Hematopoietic multipotent progenitor cell treated with erythropoietin and hydrocortisone succinate and interleukin-3 and kit ligand, for 17 days (in vitro differentiated cells): ENCODE data around the gene DNASE1L1.
A peak's percentile ranks its signal among the peaks of the same experiment; 100 is the strongest.

Experiments used
- DNase-seq: peaks from one replicate; pipeline ENCODE4 v3.0.0-alpha.2; 2015; ENCODE audit warnings: low spot score

The DNASE1L1 gene, protein sequence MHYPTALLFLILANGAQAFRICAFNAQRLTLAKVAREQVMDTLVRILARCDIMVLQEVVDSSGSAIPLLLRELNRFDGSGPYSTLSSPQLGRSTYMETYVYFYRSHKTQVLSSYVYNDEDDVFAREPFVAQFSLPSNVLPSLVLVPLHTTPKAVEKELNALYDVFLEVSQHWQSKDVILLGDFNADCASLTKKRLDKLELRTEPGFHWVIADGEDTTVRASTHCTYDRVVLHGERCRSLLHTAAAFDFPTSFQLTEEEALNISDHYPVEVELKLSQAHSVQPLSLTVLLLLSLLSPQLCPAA

DNA sequence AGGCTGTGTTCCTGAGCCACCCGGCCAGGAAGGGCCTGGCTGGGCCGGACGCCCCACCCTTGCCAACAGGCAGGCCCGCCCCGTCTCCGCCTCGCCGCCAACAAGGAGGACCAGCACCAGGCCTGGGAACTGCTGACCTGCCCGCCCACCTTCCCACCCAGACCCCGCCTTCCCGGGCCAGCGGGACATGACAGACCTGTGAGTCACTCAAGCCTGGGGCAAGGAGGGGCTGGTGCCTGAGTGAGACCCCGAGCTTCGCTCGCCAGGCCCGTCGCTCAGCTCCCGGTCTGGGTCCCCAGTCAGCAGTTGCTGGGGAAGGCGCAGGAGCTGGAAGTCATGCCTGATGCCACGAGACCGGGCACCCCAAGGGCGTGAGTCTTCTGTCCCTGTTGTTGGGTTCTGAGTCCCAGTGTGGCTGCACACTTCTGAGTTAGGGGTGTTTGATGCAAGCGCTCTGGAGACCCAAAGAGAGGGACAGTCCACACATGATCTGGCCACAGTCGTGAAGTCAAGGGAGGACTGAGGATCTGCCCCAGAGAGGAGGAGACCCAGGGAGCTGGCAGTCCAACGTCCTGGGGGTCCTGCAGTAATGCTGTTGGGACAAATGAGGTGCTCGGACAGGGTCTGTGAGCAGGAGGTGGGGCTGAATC, at the start of gene DNASE1L1:
Gene DNASE1L1 (minus strand): TSS at position 33 of the 650 bp plus-strand sequence. CDS start 3,686 bp downstream, outside the sequence.
- peak; percentile 75 for DNase-seq

DNA sequence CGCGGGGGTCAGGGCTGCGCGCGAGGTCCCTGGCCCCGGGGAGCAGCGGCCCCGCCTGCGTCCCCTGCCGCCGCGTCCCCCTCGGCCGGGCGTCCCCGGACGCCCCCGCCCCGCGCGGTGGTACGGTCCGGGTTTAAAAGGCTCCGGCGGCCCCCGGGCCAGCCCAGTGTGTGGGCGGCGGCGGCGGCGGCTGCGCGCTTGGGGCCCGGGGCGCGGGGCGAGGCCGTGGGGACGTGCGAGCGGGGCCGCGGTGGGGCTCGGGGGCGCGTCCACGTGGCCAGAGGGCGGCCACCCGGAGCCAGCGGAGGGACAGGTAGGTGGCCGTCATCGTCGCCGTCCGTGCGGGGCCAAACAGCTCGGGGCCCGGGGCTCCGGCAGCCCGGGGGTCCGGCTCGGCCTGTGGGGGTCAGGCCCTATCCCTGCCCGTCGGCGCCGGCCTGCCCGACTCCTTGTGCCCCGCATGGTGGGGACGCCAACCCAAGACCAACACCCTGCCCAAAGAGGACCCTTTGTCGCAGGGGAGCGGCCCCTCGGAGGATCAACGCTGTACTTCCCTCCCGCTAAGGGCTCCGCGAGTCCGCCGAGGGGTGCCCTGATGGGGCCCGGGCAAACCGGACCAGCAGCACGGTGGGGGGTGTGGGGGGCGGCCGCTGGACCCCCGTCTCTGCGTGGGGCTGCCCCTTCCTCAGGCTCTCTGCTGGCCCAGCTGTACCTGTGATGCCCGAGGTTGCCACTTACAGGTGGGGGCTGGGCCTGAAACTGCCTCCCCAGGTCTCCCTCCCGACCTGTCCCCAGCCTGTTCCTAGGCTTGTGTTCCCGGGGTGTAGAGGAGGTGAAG, 49.3 kb upstream of the DNASE1L1 start, which contains the start of gene PLXNA3:
Gene PLXNA3 (plus strand): TSS at position 166 of the 838 bp plus-strand sequence. CDS start 1,903 bp downstream, outside the sequence.
- no peak for DNase-seq

DNA sequence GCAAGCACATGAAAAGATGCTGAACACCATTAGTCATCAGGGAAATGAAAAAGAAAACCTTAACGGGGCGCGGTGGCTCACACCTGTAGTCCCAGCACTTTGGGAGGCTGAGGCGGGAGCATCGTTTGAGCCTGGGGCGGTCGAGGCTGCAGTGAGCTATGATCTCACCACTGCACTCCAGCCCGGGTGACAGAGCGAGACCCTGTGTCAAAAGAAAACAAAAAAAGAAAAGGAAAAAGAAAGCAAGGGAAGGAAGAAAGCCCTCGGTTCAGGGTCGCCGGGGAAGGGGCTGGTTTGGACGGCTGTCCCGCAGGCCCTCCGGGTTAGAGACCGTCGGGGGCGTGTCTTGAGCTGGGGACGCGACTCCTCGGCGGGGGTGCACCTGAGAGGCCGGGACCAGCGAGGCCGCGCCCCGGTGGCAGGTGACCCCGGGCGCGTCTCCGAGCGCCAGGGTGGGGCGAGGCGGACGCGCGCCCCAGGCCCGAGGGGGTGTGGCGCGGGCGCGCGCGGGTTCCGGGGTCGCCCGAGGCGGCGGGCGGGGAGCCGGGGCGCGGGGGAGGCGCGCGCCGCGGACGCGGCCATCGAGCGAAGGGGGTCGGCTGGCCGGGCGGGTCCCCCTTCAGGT, 48.5 kb upstream of the DNASE1L1 start:
- DNase-seq, result no peak

DNA sequence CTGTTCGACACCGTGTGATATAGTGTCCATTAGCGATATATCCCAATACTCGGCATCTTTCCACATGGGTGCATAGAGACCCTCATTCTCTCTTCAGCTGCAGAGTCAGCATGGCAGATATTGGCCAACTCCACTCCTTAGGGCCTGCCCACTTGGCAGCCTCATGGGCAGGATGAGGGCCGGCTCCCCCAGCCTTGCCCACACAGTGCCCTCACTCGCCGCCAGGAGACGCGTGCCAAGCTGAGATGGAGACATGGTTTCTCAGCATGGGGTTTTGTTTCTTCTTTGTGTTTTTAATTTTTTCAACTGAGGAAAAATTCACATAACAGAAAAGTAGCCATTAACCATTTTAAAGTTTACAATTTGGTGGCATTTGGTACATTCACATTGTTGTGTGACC, 43.8 kb upstream of the DNASE1L1 start:
- no peak for DNase-seq

DNA sequence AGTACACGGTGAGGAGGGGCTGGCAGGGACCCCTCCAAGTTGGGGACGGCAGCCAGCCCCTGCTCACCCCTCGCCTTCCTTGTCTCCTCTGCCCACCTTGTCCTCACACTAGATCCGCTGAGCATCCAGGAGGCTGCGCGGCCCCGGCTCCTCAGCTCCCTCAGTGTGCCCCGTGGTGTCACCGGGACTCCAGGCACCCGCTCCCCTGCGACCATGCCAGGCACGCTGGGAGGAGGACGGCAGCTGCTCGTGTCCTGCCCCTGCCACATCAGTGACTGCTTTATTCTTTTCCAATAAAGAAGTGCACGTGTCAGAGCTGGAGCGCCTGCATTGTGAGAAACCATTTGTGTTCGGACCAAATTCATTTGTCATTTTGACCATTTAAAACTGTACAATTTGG, 41.3 kb upstream of the DNASE1L1 start:
- no peak for DNase-seq

DNA sequence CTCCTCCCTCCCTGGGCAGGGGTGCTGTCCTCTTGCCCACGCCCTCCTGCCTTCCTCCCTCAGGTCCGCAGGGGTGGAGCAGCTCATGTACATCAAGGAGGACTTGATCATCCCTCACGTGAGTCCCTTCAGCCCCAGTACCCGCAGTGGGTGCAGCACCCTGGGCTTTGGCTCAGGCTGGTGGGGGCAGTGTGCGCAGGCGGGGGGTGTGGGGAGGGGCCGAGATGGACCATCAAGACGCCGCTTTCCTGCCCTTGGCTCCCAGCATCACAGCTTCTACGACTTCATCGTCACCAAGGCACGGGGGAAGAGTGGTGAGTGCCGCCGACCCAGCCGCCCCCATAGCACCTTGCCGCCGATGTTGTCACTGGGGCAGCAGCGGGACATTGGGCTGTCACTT, 40.6 kb upstream of the DNASE1L1 start:
- no peak for DNase-seq

DNA sequence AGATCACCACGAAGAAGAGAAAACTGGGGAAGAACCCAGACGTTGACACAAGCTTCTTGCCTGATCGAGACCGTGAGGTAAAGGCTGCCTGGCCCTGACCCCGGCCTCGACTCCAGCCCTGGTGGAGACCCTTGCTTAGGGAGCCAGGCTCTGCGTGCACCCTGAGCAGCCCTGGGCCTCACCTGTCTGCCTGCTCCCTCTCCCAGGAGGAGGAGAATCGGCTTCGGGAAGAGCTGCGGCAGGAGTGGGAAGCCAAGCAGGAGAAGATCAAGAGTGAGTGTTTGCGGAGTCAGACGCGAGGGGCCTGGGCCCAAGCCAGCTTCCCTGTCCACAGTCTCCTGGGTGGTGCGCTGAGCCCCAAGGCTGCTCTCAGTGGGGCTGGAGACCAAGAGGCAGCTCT, 39.4 kb upstream of the DNASE1L1 start:
- DNase-seq, result no peak

DNA sequence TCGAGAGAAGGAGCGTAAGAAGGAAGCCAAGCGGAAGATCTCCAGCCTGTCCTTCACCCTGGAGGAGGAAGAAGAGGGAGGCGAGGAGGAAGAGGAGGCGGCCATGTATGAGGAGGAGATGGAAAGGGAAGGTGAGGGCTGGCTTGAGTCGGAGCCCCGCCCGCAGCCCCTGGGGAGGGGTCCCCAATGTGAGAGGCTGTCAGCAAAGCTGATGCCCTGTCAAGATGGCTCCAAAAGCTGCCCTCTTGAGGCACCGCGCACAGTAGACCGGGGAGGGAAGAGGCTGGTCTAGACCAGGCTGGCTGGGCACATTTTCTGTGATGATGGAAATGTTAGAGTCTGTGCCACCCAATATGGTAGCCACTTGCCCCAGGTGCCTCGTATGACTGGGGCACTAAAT, 37.4 kb upstream of the DNASE1L1 start:
- DNase-seq, result no peak

DNA sequence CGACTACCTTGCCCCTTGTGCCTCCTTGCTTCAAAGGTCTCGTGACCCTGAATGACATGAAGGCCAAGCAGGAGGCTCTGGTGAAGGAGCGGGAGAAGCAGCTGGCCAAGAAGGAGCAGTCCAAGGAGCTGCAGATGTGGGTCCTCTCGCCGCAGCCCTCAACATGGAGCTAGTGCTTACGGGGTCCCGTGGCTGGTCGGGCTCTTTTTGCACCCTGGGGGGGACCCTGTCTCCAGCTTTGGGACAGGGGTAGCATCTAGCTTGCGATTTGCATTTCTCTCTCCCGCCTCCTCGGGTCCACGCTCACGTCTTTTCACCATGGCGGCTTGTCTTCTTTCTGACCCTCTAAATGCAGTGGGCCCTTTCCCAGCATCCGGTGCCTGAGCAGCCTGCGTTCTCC, 36.7 kb upstream of the DNASE1L1 start:
- DNase-seq, result no peak

DNA sequence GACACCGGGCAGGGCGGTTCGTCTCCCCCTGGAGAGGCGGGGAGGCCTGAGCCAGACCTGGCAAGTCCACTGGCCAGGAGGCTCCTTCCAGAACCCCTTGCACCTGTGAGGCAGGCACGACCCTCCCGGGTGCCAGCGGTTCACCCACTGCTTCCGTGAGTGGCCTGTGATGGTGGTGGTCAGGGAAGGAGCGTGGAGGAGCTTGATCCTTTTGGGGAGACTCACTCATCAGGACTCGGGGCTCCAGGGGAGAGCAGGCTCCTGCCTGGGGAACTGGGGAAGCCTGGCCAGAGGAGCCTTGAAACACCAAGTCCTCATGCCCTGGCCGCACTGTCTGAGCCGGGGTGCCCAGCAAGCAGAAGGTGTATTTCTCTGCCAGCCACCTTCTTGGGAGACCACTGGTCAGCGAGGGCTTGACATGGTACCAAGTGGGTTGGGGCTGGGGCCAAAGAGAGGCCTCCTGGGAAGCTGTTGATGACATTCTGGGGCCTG, 35.7 kb upstream of the DNASE1L1 start:
- no peak for DNase-seq

DNA sequence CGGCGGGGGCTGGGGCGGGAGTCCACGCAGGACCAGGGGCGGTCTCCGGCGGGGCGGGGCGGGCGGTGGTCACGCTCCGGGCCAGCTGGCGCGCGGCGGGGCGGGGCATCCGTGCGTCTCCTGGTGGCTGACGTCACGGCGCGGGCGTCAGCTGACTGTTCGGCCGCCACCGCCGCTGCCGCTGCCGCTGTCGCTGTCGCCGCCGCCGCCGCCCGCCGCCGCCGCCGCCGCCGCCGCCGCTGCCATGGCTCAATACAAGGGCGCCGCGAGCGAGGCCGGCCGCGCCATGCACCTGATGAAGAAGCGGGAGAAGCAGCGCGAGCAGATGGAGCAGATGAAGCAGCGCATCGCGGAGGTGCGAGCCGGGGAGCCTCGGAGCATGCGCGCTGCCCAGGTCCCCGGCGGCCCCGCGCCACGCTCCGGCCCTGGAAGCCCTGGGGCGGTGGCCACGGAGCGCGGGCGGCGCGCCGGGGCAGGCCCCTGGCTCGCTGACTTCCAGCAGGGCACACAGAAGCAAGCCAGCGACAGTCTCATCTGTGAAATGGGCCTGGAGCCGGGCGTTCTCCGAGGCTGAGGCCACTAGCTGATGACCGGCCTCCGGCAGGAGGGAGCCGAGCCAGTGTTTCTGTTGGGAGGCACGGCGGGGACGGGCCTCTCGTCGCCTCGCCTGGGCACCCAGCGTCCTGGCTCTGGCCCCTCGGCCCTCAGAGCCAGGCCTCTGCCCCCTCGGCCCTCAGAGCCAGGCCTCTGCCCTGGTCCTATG, 35.1 kb upstream of the DNASE1L1 start, which contains the start of gene FAM50A:
Gene FAM50A (plus strand): TSS at position 150 of the 763 bp plus-strand sequence. CDS start 95 bp downstream, at position 245.
- DNase-seq, result peak; percentile 84

DNA sequence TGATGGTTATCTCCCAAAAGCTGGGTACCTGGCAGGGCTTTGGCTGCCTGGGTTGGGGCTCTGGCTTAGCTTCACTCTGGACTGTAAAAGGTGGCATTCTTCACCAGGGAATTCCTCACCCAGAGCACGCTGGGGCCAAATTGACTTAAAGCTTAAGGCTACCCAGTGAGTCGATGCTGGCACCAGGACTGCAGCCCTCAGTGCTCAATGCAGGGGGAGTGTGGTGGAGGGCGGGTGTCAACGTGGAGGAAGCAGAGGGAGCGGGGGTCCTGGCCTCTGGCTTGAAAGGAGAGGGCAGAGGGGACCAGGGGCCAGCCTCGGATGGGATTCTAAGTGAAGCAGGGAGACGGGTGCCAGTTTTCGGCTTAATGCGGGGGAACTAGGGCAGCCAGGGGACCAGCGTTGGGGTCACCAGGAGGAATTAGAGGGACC, 34.4 kb upstream of the DNASE1L1 start:
- DNase-seq, result no peak

DNA sequence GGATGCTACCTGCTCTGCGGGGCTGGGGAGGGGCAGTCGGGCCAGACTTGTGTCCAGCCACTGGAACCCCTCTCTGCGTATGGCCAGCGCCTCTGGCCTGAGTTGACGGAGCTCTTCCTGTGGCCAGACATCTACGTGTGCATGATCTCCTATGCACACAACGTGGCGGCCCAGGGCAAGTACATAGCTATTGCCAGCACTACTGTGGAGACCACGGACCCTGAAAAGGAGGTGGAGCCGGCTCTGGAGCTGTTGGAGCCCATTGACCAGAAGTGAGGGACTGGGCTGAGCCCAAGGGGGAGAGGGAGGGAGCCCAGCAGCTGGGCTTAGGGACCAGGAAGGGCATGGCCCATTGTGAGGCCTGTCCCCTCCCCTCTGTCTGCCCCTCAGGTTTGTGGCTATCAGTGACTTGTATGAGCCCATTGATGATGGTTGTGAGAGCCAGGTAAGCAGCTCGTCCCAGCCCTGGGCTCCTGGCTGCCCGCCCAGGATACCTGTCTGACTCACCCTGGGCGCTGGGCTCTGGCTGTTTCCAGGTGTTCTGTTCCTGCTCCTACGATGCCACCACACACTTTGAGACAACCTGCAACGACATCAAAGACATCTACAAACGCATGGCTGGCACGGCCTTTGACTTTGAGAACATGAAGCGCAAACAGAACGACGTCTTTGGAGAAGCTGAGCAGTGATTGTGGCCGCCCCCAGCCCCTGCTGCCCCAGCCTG, 33.1 kb upstream of the DNASE1L1 start:
- no peak for DNase-seq

DNA sequence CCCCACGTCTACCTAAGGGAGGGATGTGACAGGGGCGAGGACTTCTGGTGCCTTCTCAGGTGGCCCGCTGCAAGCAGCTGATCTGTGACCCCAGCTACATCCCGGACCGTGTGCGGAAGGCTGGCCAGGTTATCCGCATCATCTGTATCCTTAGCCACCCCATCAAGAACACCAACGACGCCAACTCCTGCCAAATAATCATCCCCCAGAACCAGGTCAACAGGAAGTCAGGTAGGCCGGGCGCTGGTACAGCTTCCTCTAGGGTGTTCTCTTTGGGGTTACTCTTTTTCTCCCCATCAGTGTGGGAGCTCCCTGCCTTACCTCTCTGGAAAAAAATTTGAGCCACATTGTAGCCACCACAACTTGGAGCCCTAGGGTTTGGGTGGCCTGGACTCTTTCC, 32.5 kb upstream of the DNASE1L1 start:
- no peak for DNase-seq

DNA sequence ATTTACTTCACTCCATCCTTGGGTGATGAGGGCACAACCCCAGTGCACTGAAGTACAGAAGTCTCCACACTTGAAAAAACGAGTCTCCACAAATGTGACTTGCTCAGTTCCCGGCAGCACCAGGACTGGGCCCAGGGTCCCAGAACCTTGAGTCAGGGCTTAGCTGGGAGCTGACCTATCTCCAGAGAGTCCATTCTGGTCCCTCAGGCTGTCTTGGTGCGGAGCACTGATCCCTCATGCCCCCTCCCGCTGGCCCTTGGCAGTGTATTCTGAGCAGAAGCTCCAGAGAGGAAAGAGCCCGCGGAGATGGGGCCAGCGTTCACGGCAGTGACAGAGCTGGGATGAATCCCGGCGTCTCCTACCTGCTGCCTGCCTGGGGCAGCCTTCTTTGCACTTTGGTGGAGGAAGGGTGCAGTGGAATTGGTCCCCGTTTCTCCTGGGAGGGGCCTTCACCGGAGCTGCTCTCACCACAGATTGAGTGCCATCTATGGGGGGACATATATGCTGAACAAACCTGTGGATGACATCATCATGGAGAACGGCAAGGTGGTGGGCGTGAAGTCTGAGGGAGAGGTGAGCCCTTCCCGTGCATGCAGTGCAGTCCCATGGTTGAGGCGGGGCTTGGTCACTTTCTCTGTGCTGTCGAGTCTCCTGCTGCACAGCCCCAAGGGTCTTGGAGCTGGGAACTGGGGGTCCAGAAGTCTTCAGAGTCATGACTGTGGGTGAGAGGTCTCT, 31.7 kb upstream of the DNASE1L1 start:
- no peak for DNase-seq

DNA sequence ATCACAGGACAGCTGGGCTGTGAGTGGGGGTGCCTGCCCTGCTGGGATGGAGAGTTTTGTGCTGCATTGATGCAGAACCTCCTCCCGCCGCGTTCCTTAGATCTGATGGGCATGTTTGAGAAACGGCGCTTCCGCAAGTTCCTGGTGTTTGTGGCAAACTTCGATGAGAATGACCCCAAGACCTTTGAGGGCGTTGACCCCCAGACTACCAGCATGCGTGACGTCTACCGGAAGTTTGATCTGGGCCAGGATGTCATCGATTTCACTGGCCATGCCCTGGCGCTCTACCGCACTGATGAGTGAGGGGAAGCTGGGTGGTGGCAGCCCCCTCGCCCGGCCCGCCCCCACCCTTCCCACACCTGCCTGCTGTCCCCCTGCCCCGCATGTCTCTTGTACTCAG, 30.8 kb upstream of the DNASE1L1 start:
- DNase-seq, result no peak

DNA sequence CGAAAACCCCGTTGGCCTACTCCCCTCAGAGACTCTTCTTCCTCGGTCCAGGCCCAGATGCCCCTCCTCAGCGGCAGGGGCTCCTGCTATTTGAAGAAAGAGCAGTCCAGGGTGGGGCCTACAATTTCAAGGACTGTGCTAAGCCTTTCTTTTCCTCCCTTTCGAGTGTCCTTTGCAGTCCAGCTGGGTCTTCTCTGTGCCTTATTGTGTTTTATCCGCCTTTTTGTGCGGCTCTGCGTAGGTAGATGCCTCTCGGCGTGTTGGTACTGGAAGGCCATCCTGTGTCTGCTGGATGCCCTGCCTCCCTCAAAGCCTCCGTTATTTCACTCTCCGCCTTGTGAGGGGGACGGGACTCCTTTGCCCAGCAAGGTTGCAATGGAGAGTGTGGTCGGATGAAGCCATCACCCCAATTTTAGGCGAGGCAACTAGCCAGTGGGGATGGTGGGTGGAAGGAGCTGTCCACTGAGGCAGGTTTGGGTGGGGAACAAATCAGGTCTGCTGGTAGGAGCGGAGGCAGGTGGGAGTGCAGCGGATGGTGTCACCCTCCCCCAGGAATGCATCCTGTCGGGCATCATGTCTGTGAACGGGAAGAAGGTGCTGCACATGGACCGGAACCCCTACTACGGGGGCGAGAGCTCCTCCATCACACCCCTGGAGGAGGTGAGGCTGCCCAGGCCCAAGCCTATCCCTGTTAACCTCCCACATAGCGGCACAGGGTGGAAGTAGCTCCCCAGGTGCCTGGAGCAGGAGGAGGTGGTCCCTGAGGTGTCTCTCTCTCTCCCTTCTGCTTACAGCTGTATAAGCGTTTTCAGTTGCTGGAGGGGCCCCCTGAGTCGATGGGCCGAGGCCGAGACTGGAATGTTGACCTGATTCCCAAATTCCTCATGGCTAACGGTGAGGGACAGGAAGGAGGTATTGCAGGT, 29.2 kb upstream of the DNASE1L1 start:
- no peak for DNase-seq

DNA sequence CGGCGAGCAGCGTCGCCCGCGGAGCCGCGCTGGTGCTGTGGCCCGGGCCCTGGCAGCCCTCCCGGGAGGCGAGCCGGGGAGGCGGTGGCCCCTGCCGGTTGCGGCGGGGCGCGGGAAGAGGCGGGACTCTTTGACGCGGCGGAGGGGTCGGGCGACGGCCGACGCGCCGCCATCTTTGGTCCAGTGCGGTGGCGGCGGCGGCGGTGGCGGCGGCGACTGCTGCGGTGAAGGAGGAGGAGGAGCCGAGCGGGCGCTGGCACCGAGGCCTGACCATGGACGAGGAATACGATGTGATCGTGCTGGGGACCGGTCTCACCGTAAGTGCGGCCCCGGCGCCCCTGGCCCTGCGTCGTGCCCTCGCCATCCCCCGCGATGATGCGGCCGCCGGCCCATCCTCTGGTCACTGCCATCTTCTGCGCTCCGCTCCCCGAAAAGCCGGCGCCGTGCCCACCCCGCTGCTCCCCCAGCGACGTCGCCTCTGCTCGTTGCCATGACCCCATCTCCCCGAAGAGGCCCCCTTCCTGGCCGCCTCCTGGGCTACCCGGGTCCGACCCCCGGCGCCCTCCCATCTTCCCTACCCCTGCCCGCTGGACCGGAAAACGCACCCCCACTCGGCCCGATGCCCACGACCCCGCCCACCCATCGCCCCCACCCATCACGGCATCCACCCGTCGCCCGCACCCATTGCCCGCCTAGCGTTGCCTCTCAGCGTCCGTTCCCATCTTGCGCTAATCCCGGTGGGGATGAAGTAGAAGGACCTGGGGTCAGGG, 28.1 kb upstream of the DNASE1L1 start, which contains the start of gene GDI1:
Gene GDI1 (plus strand): TSS at position 172 of the 770 bp plus-strand sequence. CDS start 101 bp downstream, at position 273.
- DNase-seq, result peak; percentile 69
